K562 (cell line): ENCODE results near the gene PDLIM4. TPM values are rescaled to one million over a fixed set of nuclear protein-coding genes. Genes with fewer than 3 reads are reported as not detected.

Experiments used
- CHD7 ChIP-seq: fragments of 200-600 bp; sonication (generic); IDR thresholded peaks from one replicate; pipeline ENCODE4 v1.6.1; 2012; ENCODE audit warnings: mild to moderate bottlenecking, low read depth, low read length, inconsistent platforms
- HIVEP1 ChIP-seq: fragments of 250-450 bp; sonication (Bioruptor Pico); IDR thresholded peaks from 2 replicates; pipeline ENCODE4 v1.4.0; 2020; ENCODE audit warnings: mild to moderate bottlenecking
- NFE2 ChIP-seq: IDR thresholded peaks from 2 replicates; pipeline ENCODE4 v1.6.1; 2014; ENCODE audit warnings: antibody characterized with exemption, low read depth
- NR4A1 ChIP-seq, 2 experiments: fragments of 250-450 bp in 1 of 2; fragments of 450-650 bp in 1 of 2; sonication (Bioruptor Pico) in 1 of 2; IDR thresholded peaks; 2 replicates each; pipeline versions ENCODE4 v1.4.0 to v1.6.1; 2016 to 2020; ENCODE audit warnings: mild to moderate bottlenecking in 2 of 2, missing compliant biosample characterization in 1 of 2, missing genetic modification characterization in 1 of 2, moderate library complexity in 1 of 2
- PCBP2 ChIP-seq: fragments of 200-400 bp; formaldehyde crosslinking; IDR thresholded peaks from 2 replicates; pipeline ENCODE4 v1.6.1; 2018; ENCODE audit warnings: low read length, low read depth, mild to moderate bottlenecking, moderate library complexity; ENCODE audit not compliant: poor library complexity, severe bottlenecking
- PTBP1 ChIP-seq: fragments of 200-400 bp; formaldehyde crosslinking; IDR thresholded peaks from 2 replicates; pipeline ENCODE4 v1.6.1; 2017; ENCODE audit warnings: low read depth, low read length
- TCF7L2 ChIP-seq: fragments of 150-350 bp; IDR thresholded peaks from 2 replicates; pipeline ENCODE4 v1.6.1; 2016; ENCODE audit warnings: low read depth, mild to moderate bottlenecking, low read length, moderate library complexity
- THAP7 ChIP-seq: fragments of 250-450 bp; sonication (Bioruptor Pico); IDR thresholded peaks from 2 replicates; pipeline ENCODE4 v1.5.0; 2021
- polyA plus RNA-seq, 8 experiments: library from polyadenylated mRNA; depleted of rRNA in 4 of 8; stranded (reverse) in 5 of 8; unstranded in 3 of 8; fragments of >200 nt; fragmentation: Nextera tagmentation in 2 of 8; fragmentation: Illumina TruSeq in 1 of 8; extraction: Ambion mirVana in 2 of 8; extraction: Trizol in 1 of 8; gene quantifications; 2 replicates each; pipeline versions ENCODE4 v1.2.1 to v1.2.3, GENCODE V29; 2011 to 2014; ENCODE audit warnings: inconsistent platforms in 1 of 8, missing spikeins in 1 of 8
- total RNA-seq, 7 experiments: library from RNA; depleted of rRNA in 6 of 7; stranded (reverse); fragments of >200 nt in 6 of 7; fragmentation: Illumina TruSeq in 2 of 7; extraction: Trizol in 2 of 7; gene quantifications; 2 replicates each; pipeline versions ENCODE4 v1.2.1 to v1.2.3, GENCODE V29; 2011 to 2021; ENCODE audit warnings: low replicate concordance in 1 of 7
- TF ChIP-seq, protein P1 (sequence below): sonication (generic); formaldehyde crosslinking; IDR thresholded peaks from 2 replicates; pipeline ENCODE4 v1.8.0; 2022; ENCODE audit warnings: mild to moderate bottlenecking, missing genetic modification reagents

The PDLIM4 gene
- total and polyA plus RNA-seq, 9 of the 15 experiments (the other 6 are each of a cell fraction or from before 2014, with no cell fraction given), result 0.28 to 32.8 (median 13.1) TPM

DNA sequence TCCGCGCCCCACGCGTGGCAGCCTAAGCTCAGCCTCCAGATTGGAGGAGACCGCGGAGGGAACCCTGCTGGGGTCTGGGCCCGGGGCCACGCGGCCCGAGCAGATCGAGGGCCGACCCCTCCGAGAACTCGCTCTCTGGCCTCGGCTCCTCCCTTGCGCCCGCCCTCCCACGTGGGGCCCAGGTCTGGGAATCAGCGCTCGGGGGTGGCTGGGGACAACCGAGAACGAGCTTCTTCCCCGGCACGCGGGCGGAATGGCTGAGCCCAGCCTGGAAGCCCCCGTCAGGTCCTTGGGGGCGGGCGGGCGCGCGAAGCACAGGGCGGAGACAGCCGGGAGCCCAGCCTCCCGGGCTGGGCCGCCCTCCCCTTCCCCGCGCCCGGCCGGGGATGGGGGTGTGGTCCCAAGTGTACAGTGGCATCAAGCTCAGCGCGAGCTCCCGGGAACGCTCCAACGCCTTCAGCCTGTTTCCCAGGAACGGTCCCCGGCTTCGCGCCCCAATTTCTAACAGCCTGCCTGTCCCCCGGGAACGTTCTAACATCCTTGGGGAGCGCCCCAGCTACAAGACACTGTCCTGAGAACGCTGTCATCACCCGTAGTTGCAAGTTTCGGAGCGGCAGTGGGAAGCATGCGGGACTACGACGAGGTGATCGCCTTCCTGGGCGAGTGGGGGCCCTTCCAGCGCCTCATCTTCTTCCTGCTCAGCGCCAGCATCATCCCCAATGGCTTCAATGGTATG is 36.7 kb downstream of the PDLIM4 start, which contains the start of gene SLC22A4 (continued):
- TF ChIP-seq THAP7 (CRISPR knock-in tag) (no peak), NR4A1 (CRISPR knock-in tag; IDR thresholded peaks at IDR 0.05) (no peak), NR4A1 (tag; IDR thresholded peaks at IDR 0.05) (no peak), NFE2 (no peak), CHD7 (no peak), PTBP1 (no peak), HIVEP1 (CRISPR knock-in tag) (no peak), PCBP2 (no peak), TCF7L2 (peak; percentile 73)
- TF ChIP-seq, protein P1, sequence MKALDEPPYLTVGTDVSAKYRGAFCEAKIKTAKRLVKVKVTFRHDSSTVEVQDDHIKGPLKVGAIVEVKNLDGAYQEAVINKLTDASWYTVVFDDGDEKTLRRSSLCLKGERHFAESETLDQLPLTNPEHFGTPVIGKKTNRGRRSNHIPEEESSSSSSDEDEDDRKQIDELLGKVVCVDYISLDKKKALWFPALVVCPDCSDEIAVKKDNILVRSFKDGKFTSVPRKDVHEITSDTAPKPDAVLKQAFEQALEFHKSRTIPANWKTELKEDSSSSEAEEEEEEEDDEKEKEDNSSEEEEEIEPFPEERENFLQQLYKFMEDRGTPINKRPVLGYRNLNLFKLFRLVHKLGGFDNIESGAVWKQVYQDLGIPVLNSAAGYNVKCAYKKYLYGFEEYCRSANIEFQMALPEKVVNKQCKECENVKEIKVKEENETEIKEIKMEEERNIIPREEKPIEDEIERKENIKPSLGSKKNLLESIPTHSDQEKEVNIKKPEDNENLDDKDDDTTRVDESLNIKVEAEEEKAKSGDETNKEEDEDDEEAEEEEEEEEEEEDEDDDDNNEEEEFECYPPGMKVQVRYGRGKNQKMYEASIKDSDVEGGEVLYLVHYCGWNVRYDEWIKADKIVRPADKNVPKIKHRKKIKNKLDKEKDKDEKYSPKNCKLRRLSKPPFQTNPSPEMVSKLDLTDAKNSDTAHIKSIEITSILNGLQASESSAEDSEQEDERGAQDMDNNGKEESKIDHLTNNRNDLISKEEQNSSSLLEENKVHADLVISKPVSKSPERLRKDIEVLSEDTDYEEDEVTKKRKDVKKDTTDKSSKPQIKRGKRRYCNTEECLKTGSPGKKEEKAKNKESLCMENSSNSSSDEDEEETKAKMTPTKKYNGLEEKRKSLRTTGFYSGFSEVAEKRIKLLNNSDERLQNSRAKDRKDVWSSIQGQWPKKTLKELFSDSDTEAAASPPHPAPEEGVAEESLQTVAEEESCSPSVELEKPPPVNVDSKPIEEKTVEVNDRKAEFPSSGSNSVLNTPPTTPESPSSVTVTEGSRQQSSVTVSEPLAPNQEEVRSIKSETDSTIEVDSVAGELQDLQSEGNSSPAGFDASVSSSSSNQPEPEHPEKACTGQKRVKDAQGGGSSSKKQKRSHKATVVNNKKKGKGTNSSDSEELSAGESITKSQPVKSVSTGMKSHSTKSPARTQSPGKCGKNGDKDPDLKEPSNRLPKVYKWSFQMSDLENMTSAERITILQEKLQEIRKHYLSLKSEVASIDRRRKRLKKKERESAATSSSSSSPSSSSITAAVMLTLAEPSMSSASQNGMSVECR (CRISPR knock-in tag), result peak; percentile 73
